Esophagus muscularis mucosa (tissue), 4 donors: ENCODE measurements around the gene PPEF1. TPM values are rescaled to one million over a fixed set of nuclear protein-coding genes. Genes with fewer than 3 reads are reported as not detected.

Source experiments
- DNase-seq: peaks from one replicate; pipeline ENCODE4 v3.0.0-alpha.2; 2017; ENCODE audit errors: extremely low spot score
- H3K27ac ChIP-seq, 4 donors: fragments of 200-600 bp; sonication (generic); replicated peaks in 1 of 4; 1 replicate in 3 of 4; 2 replicates in 1 of 4; pipeline ENCODE4 v1.5.1; 2016 to 2019; ENCODE audit warnings: mild to moderate bottlenecking in 1 of 4
- H3K27me3 ChIP-seq, 4 donors: fragments of 200-600 bp; sonication (generic); one replicate each; pipeline versions ENCODE4 v1.5.1 to v1.6.0; 2016 to 2019
- H3K36me3 ChIP-seq, 4 donors: fragments of 200-600 bp; sonication (generic); one replicate each; pipeline ENCODE4 v1.5.1; 2016 to 2019
- H3K4me1 ChIP-seq, 4 donors: fragments of 200-600 bp; sonication (generic); one replicate each; pipeline ENCODE4 v1.5.1; 2016 to 2019
- H3K4me3 ChIP-seq, 4 donors: fragments of 200-600 bp; sonication (generic); 1 replicate in 2 of 4; 2 replicates in 2 of 4; pipeline ENCODE4 v1.5.1; 2016 to 2019; ENCODE audit warnings: mild to moderate bottlenecking in 4 of 4, moderate library complexity in 1 of 4
- H3K9me3 ChIP-seq, 4 donors: fragments of 200-600 bp; sonication (generic); 1 replicate in 3 of 4; 2 replicates in 1 of 4; pipeline ENCODE4 v1.5.1; 2016 to 2019
- EP300 ChIP-seq: sonication (generic); formaldehyde crosslinking; IDR thresholded peaks from one replicate; pipeline ENCODE4 v1.6.1; 2017; ENCODE audit warnings: antibody characterized with exemption
- POLR2A ChIP-seq: fragments of 450-650 bp; IDR thresholded peaks from one replicate; pipeline ENCODE4 v1.6.1; 2017; ENCODE audit warnings: antibody characterized with exemption, moderate library complexity, mild to moderate bottlenecking, low read depth
- POLR2AphosphoS5 ChIP-seq, 2 donors: sonication (generic); formaldehyde crosslinking; IDR thresholded peaks; one replicate each; pipeline ENCODE4 v1.6.1; 2017; ENCODE audit warnings: antibody characterized with exemption in 2 of 2
- WGBS: methylation state at CpG from one replicate; pipeline ENCODE4 v1.1.5; 2018; 5-methylcytosine and 5-hydroxymethylcytosine counted together
- intact Hi-C: fragments of 100-400 bp; cut with DNase I; formaldehyde crosslinking; loops from one replicate; pipeline ENCODE4 v1.15.1; 2023
- total RNA-seq, 4 donors: library from RNA; depleted of rRNA; stranded (reverse); fragments of >200 nt; gene quantifications; one replicate each; pipeline versions ENCODE4 v1.1.0 to v1.2.1, GENCODE V29; 2016
- TF ChIP-seq, protein P1 (sequence below), 3 experiments: fragments of 200-600 bp in 2 of 3; fragments of 450-650 bp in 1 of 3; sonication (generic) in 2 of 3; IDR thresholded peaks; one replicate each; pipeline ENCODE4 v1.5.1; 2017 to 2019; ENCODE audit warnings: antibody characterized with exemption in 3 of 3, mild to moderate bottlenecking in 2 of 3, moderate library complexity in 1 of 3

PPEF1 gene
- total RNA-seq, 4 donors from 2014 or later, result 0.29 to 1.7 (median 0.54) TPM

DNA sequence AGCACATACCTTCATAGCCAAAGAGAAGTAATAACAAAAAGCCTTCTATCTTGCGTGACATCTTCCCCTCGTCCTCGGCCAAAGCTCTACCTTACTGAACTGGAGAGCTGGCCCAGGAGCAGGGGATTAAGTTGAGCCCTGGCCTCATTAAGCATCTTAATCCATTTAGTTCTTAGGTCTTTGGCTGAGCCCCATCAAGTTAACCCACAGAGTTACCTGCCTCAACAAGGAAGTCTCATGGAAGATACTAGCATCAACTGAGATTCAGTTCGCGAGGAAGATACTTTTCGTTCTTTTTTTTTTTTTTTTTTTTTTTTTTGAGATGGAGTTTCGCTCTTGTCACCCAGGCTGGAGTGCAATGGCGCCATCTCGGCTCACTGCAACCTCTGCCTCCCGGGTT lies 35.4 kb upstream of the PPEF1 start, which contains the start of gene RS1:
Gene RS1, minus strand, starts transcription at position 101 of the 400 bp plus-strand sequence. Its CDS starts 40 bp downstream, at position 61.
- TF ChIP-seq POLR2AphosphoS5 (IDR thresholded peaks at IDR 0.05) (no peak), EP300 (no peak), POLR2A (no peak)
- TF ChIP-seq, protein P1, sequence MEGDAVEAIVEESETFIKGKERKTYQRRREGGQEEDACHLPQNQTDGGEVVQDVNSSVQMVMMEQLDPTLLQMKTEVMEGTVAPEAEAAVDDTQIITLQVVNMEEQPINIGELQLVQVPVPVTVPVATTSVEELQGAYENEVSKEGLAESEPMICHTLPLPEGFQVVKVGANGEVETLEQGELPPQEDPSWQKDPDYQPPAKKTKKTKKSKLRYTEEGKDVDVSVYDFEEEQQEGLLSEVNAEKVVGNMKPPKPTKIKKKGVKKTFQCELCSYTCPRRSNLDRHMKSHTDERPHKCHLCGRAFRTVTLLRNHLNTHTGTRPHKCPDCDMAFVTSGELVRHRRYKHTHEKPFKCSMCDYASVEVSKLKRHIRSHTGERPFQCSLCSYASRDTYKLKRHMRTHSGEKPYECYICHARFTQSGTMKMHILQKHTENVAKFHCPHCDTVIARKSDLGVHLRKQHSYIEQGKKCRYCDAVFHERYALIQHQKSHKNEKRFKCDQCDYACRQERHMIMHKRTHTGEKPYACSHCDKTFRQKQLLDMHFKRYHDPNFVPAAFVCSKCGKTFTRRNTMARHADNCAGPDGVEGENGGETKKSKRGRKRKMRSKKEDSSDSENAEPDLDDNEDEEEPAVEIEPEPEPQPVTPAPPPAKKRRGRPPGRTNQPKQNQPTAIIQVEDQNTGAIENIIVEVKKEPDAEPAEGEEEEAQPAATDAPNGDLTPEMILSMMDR (IDR thresholded peaks at IDR 0.05), result no peak
- Histone ChIP-seq H3K36me3 (no peaks in the 10 kb centered on the region), H3K27me3 (peaks cover 0 to 3% (median 0%) of the 10 kb centered on the region in 4 donors), H3K9me3 (no peaks in the 10 kb centered on the region), H3K27ac (no peak within 1 kb of the TSS), H3K4me1 (peaks cover 0 to 4% (median 0%) of the 10 kb centered on the region in 4 donors), H3K4me3 (no peak within 1 kb of the TSS)
- intact Hi-C loops, result loop anchor here (10.0 kb wide), 1 partner anchor 247 kb away; the partner anchor contains the start of gene CDKL5
- 86% methylated on average over 10 of the region's 10 CpGs for WGBS
- DNase-seq, result no peak

DNA sequence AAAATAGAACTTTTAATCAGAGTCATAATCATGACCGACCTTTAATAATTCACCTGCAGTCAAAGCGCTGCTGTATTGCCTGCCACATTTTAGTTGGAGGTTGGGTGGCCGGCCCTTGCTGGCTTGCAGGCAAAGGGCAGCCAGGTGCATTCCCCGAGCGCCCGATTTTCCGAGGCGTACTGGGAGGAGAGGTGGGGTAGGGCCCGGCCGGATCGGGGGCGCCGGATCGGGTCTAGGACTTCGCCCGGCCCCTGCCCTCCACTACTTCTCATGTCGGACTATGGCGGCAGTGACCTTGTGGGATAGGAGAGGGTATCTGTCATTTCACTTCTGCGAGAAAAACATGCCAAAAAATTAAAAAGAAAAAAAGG lies 33.0 kb upstream of the PPEF1 start:
- H3K4me3 ChIP-seq, result peak overlapping the region; percentile 67 to 71 (median 68)
- no peaks in the 10 kb centered on the region for H3K36me3 ChIP-seq
- H3K27me3 ChIP-seq, result peaks cover 0 to 3% (median 0%) of the 10 kb centered on the region in 4 donors
- no peak for TF ChIP-seq POLR2AphosphoS5 (IDR thresholded peaks at IDR 0.05)
- no peak for TF ChIP-seq POLR2A
- TF ChIP-seq EP300, result no peak
- TF ChIP-seq, protein P1 (IDR thresholded peaks at IDR 0.05), result no peak
- WGBS, result 35% methylated on average over 19 of the region's 19 CpGs
- H3K27ac ChIP-seq, result peak overlapping the region; percentile 77 to 88 (median 84)
- no peaks in the 10 kb centered on the region for H3K9me3 ChIP-seq
- intact Hi-C loops, result loop anchor here (10.0 kb wide), 1 partner anchor 250 kb away; the partner anchor contains the start of gene CDKL5
- no peak for DNase-seq
- peaks cover 0 to 4% (median 0%) of the 10 kb centered on the region in 4 donors for H3K4me1 ChIP-seq

DNA sequence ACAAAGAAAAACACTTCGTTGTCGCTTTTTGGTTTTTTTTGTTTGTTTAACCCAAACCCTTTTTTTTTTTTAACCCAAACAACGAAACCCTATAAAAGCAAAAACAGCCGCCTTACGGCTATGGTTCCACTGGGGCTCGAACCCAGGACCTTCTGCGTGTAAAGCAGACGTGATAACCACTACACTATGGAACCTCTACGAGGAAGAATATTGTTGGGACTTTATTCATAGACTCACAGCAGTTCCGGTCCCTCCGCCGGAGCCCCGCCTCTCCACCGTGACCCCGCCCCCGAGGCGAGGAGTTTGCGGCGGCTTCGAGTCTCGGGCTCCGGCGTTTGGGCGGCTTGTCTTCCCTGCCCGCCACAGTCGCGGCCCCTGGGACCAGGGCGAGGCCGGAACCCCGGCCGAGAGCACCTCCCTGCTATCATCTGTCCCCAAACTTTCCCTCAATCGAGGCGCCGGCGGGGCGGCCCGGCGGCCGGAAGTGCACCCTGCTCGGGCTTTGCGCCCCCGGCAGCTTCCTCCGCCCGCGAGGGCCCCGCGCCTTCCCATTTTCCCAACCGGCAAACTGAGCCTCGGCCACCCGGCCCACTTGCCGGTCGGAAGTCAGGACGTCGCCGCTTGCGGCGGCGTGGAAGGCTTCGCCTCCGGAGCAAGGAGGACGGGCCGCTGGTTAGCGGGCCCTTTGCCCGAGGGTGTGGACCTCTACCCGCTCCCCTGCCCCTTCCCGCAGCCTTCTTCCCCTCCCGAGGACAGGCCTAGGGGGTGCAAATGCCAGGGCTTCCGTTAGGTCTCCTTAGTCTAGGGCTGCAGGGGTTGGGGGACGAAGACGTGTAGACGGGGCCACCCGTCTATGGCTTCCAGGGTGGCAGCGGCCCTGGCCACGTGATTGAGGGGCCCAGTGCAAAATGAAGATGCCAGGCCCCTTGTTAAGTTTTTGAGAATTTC lies 32.4 kb upstream of the PPEF1 start:
- Histone ChIP-seq H3K27me3 (peaks cover 0 to 3% (median 0%) of the 10 kb centered on the region in 4 donors), H3K36me3 (no peaks in the 10 kb centered on the region), H3K4me1 (peaks cover 0 to 4% (median 0%) of the 10 kb centered on the region in 4 donors), H3K27ac (peak overlapping the region; percentile 77 to 88 (median 84)), H3K9me3 (no peaks in the 10 kb centered on the region), H3K4me3 (peak overlapping the region; percentile 67 to 71 (median 68))
- DNase-seq, result peak; percentile 92
- intact Hi-C loops, result loop anchor here (5.0 to 10.0 kb wide), 2 partner anchors 212 to 250 kb away; partner anchors contain the start of gene CDKL5
- 26% methylated on average over 48 of the region's 74 CpGs for WGBS
- TF ChIP-seq POLR2A (no peak), EP300 (no peak), POLR2AphosphoS5 (IDR thresholded peaks at IDR 0.05) (peak; percentile 52 to 73)
- TF ChIP-seq, protein P1 (IDR thresholded peaks at IDR 0.05), result no peak

DNA sequence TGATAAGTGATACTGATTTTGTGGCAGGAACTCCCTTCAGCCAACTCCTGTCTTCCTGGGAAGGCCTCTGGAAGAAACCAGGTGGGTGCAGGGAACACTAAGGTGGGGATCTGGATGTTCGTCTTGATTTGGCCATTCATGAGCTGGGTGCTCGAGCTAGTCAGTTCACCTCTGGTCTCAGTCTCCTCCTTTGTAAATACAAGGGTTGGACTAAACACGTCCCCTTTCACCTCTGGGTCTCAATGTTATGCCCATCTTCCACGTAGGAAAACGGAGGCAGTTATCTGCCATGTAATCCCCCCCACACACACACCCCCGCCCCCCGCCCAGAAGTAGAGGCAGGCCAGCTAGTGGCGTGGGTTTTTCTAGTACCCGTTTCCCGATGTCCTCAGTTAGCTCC lies 31.4 kb upstream of the PPEF1 start:
- Histone ChIP-seq H3K4me3 (no peak overlapping the region), H3K36me3 (no peaks in the 10 kb centered on the region), H3K27ac (no peak overlapping the region), H3K9me3 (no peaks in the 10 kb centered on the region), H3K4me1 (peaks cover 0 to 4% (median 0%) of the 10 kb centered on the region in 4 donors), H3K27me3 (peaks cover 0 to 3% (median 0%) of the 10 kb centered on the region in 4 donors)
- 92% methylated on average over 10 of the region's 10 CpGs for WGBS
- DNase-seq, result no peak
- no peak for TF ChIP-seq POLR2AphosphoS5 (IDR thresholded peaks at IDR 0.05)
- TF ChIP-seq, protein P1 (IDR thresholded peaks at IDR 0.05), result no peak
- intact Hi-C loops, result loop anchor here (5.0 to 10.0 kb wide), 2 partner anchors 211 to 251 kb away; partner anchors contain the start of gene CDKL5
